ENCODE data around the gene TRPC5OS.

The TRPC5OS gene

GRCh38 chrX:111896148-111896547 lies 20.2 kb downstream of the TRPC5OS start:
- DNase-seq (ENCODE audit: low spot score): no peak

GRCh38 chrX:111914398-111915090 lies 38.6 kb downstream of the TRPC5OS start:
- peak; percentile 31 for DNase-seq (ENCODE audit: low spot score)

- DNase-seq (ENCODE audit: low spot score): no peak
Measured at GRCh38 chrX:111917591-111917990, 41.6 kb downstream of the TRPC5OS start.

- DNase-seq (ENCODE audit: low spot score): no peak
Measured at GRCh38 chrX:111928456-111928855, 52.5 kb downstream of the TRPC5OS start.
